Inferior parietal cortex (tissue), 1 donor: ENCODE measurements around the gene DDTL.
"Not testable (repeated sequence)": the region's sequence is repeated elsewhere in the genome, so short reads cannot be mapped to it uniquely, and the experiment has no call there.

Experiments used
- DNase-seq: peaks from one replicate; pipeline ENCODE4 v3.0.0-alpha.2; 2016; ENCODE audit errors: extremely low spot score

DDTL gene

DNA sequence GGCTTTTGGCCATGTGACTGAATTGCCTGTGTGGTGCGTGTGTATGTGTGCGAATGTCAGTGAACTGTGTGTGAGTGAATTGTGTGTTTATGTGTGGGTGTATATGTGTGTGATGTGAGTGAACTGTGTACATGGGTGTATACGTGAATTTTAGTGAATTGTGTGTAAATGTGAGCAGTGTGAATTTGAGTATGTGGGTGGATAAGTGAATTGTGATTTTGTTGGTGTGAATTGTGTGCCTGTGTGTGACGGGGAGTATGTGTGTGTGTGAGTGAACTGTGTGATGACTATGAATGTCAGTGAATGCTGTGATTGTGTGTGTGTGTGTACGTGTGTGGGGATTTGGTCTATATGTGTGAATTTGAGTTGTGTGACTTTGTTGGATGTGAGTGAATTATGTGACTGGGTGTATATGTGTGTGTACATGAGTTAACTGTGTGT, 3.5 kb downstream of the DDTL start:
- no peak for DNase-seq

DNA sequence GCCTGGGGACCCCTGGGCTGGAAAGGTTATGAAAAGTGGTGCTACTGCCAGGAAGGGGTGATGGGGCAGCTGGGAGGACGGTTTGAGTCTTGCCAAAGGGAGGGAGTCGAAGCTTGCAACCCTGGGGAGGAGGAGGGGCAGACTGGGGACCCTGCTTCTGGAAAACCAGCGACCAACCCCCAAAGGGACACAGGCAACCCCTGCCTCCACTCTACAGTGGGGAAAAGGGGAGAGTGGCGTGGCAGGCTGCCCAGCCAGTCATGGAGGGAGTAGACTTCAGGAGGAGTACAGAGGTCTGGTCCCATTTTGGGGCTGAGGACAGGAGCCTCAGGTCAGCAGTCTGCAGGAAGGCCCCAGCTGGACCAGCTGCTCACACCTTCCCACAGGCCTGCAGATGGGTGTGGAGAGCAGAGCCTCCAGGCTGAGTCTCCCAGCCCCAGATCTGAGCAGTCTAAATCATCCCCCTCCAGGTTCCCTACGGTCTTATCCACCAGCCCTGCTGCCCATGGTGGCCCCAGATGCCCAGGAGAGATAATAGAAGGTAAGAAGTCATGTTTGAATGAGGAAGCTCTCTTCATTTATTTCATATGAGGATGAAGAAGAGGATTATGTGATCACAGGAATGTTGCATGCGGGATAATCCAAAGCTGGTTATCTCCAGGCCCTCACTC, 4.3 kb downstream of the DDTL start:
- DNase-seq: no peak

DNA sequence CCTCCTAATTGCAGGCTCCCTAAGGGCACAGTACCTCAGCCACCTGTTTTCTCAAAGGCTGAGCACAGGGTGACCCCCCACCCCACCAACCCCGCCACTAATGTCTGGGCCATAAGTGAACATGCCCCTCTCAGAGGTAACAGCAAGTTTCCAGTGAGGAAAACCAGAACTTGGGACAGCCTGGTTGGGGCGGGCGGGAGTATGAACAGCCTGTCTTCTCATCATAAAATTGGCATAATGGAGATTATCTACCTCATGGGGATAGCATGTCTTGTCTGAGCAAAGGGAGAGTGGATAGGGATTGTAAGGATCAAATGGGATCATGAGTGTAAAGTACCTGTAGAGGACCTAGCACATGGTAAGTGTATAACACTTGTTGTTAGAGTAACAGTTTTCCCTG, 5.2 kb downstream of the DDTL start:
- not testable (repeated sequence) for DNase-seq

DNA sequence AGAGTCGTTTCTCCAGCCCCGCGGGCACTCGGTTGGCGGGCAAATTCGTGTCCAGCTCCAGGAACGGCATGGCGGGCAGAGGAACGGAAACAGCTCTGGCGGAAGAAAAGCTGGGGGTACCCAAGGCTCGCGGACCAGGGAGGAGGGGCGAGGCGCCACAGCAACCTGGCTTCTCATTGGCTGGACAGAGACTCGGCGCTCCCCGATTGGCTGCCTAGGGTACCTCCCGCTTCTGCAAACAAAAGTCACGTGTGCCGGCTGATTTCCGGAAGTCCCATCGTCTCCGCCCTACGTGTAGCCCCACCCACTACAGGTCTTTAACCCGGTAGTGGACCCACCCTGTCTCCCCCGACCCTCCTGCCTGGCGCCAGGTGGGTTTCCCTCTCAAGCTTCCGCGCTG, 7.7 kb downstream of the DDTL start, which contains the start of gene DDT:
TSS of gene DDT (minus strand) at position 97 of the 400 bp plus-strand sequence. CDS start at position 70, 27 bp downstream.
- not testable (repeated sequence) for DNase-seq

DNA sequence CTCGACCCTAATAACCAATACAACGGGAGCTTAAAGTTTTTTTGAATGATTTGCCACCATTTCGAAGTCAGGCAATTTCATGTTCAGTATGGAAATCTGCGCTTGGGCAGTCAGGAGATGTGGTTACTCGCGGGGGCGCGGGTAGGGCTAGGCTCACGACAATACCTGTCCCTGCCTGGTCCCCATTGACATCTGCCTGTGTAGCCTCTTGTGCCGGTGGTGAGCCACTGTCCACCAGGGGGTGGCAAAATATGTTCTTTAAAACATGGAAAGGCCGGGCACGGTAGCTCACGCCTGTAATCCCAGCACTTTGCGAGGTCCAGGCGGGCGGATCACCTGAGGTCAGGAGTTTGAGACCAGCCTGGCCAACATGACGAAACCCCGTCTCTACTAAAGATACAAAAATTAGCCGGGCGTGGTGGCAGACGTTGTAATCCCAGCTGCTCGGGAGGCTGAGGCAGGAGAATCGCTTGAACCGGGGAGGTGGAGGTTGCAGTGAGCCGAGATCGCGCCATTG, 8.2 kb downstream of the DDTL start:
- not testable (repeated sequence) for DNase-seq

DNA sequence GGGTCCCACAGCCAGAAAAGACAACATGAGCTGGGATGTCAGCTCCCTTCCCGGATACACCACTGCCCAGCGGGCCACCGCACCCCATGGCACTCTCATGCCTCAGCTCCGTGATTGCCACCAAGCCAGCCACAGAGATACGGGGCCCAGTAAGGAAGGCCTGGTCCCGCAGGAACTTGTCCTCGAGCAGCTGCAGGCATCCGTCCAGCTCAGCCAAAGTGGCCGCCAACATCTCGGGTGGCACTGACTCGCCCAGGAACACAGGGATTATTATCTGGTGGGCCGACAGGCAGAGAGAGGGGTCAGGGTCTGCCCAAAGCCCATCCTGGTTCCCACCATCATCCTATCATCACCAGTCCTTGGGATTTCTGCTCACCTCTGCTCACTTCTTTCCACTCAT, 10.6 kb downstream of the DDTL start:
- DNase-seq: not testable (repeated sequence)

DNA sequence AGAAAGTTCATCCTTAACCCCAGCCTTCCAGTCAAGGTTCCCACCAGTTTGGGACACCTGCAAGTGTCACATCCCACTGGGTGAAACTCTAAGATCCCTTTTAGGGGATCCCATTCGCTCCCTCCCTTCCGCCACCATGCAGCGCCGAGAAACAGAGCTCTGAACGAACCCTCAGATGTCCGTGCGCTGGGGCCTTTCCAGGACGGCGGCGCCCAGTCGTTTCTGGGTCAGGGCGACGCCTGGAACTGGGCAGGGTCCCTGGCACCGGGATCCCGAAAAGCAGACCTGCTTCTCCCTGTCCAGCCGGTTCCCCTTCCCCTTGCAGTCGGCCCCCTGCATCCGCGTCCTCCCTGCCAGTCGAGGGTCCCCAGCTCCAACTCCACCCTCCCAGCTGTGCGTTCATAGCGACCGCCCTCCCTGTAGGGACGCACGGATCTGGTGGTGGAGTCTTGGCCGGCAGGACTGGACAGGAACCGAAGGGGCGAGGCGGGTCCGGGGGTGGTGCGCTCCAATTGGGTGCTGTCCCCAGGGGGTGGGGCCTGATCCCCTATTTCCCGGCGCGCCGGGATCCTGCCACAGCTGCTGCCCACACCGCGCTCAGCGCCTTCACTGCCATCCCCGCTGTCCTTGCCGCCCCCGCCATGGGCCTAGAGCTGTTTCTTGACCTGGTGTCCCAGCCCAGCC, 13.0 kb downstream of the DDTL start, which contains the start of gene GSTT2:
TSS of gene GSTT2 (plus strand) at position 578 of the 684 bp plus-strand sequence.
- not testable (repeated sequence) for DNase-seq

DNA sequence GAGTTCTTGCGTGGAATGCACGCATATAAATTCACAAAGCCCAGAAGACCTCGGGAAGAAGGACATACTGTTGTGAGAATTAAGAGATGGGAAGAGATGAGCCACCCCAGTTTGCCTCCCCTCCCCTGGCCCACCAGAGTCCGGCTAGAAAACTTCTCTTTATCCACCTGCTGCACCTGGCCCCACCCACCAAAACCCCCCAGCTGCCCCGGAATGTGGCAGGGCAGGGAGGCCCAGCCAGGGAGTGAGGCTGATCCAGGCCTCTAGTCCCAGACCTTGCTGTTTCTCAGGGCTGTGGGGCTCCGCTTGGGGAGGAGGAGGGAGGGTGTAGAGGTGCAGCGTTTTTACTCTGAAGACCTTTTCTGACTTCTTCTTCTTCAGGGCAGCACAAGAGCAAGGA, 13.9 kb downstream of the DDTL start:
- not testable (repeated sequence) for DNase-seq

DNA sequence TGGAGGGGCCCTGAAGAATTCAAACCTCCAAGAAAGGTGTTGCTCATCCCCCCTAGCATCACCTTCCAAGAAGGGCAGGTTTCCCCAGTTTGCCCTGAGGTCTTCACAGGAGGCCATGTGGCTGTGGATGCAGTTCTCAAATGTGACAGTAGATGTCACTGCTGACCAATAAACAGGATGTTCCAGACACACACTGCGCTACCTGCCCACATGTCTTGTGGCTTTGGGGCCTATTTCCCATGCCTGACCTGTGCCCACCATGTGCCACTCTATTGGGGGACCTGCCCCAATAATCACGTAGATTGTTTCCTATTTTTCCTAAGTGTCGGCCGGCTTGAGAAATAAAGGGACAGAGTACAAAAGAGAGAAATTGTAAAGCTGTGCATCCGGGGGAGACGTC, 17.7 kb downstream of the DDTL start:
- no peak for DNase-seq

DNA sequence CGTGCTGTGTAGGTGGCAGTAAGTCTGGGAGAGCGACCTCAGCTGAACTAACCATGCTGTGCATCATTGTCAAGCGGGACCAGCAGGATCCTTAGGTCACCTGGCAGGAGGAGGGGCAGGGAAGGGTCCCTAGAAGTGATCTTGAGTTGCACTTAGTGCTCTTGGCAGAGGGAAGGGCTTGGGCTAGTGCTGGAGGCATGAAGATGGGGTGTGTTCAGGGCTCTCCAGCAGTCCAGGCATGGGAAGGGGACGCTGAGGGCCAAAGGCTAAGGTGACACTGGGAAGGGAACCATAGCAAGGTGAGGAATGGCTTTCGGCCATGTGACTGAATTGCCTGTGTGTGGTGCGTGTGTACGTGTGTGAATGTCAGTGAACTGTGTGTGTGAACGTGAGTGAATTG, 19.4 kb downstream of the DDTL start:
- DNase-seq: not testable (repeated sequence)

DNA sequence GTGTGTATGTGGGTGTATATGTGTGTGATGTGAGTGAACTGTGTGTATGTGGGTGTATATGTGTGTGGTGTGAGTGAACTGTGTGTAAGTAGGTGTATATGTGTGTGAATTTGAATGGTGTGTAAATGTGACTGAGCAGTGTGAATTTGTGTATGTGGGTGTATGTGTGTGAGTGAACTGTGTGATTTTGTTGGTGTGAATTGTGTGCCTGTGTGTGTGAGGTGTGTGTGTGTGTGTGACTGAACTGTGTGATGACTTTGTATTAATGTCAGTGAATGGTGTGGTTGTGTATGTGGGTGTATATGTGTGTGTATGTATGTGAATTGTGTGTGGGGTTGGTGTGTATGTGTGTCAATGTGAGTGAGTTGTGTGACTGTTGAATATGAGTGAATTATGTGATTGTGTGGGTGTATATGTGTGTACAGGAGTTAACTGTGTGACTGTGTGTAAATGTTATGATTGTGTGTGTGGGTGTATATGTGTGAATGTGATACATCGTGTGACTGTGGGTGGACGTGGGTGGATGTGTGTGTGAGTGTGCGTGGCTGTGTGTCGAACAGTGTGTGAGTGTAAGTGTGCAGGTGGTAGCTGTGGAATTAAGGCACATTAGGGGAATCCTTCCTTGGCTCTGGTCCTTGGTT, 20.0 kb downstream of the DDTL start:
- not testable (repeated sequence) for DNase-seq

DNA sequence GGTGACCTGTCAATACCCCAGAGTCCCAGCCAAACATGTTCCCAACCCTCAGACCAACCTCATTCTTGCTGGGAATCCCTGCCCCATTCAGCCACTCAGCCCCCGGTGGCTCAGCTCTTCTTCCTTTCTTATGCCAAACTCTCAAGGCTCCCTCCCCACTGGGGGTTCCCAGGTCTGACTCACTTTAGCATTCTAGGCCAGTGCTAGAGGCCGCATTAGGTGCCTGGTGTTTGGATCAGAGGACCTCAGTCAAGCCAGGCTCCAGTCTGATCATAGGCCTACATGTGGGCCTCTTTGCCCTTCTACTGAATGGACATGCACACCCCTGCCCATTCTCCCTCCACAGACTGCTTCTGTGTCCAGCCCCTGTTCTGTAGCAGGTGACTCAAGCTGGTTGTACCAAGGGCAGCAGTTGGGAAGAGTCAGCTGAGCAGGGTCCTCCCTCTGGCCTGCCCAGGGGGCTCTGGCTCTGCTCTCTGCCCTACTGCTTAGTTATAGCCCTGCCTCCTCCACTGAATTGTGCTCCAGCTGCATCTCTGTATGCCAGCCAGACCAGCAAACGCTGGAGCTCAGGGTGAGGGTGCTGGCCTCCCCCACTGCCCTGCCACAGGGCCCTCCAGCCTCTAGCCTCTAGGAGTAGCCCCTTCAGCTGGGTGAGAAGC, 23.0 kb downstream of the DDTL start:
- DNase-seq: not testable (repeated sequence)

DNA sequence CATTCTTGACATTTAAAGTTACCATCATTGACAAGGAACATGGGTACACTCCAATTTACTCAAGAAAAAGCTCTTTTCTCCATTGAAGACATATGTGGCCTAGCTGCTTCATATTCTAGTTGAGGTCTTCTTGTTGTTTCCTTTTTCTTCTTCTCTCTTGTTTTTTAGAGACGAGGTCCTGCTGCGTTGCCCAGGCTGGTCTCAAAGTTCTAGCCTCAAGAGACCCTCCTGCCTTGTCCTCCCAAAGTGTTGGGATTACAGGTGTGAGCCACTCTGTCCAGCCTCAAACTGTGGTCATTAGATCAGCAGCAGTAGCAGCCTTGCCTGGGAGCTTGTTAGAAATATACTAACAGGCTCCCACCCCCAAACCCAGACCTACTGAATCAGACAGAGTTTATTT, 26.4 kb downstream of the DDTL start:
- DNase-seq: not testable (repeated sequence)

DNA sequence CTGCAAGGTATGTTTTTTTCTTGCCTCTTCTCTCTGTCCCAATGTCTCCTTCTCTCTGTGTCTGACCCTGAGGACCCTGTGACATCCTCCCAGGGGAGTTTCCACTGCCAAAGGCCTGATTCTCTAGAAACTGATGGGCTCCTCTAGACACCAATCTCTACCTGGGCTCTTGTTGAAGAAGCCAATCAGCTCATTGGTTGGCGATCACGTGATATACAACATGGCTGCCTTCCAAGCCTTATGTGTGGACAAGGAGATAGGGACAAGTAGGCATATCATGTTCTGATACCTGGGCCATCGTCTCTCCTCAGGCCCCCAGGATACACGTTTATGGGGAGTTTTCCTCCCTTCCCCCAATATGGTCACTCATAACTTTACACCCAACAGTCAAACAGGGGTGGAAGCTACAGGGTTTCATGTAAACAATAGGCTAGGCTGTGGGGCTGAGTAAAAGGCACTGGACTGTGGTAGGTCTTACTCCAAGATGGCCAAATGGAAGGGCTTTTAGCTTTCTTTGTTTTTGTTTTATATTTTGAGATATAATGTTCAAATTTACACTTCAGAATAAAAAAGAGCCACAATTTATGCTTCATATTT, 27.0 kb downstream of the DDTL start:
- DNase-seq: not testable (repeated sequence)

DNA sequence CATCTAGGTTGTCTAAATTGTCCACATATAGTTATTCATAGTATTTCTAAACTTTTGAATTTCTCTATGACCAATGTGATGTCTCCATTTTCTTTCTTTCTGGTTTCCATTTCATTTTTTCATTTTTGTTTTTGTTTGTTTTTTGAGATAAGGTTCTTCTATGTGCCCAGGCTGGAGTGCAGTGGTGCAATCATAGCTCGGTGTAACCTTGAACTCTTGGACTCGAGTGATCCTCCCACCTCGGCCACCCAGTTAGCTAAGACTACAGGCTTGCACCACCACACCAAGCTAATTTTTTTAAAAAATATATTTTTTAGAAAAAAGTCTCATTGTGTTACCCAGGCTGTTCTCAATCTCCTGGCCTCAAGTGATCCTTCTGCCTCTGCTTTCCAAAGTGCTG, 30.4 kb downstream of the DDTL start:
- DNase-seq: no peak

DNA sequence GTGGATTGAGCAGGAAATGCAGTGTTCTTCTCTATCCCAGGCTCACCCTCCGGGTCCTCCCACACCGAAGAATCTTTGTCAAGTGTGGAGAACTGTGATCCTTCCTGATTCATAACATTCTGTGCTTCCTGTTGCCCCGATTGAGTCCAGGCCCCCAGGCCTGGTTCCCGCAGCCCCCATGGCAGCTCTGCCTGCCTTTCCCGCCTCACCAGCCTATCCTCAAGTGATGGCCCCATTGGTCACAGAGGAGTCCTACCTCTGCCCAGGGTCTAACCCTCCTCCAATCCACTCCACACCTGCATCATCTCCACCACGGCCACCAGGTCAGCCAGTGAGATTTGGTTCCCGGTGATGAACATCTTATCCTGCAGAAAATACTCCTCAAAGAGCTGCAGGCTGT, 33.1 kb downstream of the DDTL start:
- not testable (repeated sequence) for DNase-seq

DNA sequence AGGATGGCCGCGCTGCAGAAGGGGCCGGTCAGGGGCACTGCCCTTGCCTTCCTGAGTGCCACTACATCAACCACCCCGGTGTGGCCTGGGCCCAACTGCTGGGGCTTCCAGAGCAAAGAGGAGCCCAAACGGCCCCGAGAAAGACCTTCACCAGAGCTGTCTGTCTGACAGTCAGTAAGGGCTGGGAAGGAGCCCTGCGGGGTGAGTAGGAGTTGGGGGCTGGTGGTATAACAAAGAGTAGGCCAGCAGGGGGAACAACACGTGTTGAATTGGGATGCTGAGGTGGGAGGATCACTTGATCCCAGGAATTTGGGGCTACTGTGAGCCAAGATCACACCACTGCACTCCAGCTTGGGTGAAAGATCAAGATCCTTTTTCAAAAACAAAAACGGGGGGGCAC, 34.6 kb downstream of the DDTL start:
- no peak for DNase-seq

DNA sequence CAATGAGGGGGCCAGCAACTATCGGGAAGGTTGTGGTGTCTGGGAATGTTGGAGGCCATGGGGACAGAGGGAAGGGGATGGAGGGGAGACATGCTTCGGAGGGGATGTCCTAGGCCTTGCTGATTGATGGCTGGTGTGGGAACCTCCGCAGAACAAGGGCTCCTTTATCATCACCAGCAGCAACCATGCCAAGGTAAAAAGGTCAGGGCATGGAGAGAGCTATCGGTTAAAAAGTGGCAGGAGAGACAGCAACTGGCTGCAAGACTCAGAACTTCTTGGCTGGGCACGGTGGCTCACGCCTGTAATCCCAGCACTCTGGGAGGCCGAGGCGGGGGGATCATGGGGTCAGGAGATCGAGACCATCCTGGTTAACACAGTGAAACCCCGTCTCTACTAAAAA, 35.6 kb downstream of the DDTL start:
- no peak for DNase-seq

DNA sequence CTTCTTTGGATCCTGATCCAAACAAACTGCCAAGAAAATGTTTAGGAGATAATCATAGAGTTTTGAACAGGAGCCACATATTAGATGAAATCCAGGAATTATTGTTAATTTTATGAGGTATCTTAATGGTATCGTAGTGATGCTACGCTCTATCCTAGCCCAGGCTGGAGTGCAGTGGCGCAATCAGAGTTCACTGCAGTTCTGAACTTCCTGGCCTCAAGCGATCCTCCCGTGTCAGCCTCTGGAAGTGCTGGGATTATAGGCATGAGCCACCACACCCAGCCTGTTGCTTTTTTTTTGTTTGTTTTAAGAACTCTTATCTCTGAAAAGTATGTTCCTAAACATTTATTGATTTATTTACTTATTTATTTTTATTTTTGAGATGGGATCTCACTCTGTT, 36.2 kb downstream of the DDTL start:
- DNase-seq: no peak

DNA sequence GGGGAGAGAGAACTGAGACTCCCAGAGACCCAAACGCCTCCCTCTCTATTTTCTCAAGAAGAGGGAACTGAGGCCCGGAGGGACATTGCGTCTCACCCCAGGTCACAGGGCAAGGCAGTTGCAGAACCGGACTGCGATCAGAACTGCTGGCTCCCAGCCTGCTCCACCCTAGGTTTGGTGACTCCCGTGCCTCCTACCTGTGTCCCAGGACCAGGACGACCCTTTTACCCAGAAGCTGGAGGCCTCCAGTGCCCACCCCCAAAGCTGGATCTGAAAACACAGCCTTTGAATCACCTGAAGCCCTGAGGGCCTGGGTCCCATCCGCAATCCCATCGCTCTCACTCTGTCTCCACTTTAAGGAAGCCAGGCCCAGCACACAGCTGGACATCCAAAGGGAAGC, 37.2 kb downstream of the DDTL start:
- no peak for DNase-seq

DNA sequence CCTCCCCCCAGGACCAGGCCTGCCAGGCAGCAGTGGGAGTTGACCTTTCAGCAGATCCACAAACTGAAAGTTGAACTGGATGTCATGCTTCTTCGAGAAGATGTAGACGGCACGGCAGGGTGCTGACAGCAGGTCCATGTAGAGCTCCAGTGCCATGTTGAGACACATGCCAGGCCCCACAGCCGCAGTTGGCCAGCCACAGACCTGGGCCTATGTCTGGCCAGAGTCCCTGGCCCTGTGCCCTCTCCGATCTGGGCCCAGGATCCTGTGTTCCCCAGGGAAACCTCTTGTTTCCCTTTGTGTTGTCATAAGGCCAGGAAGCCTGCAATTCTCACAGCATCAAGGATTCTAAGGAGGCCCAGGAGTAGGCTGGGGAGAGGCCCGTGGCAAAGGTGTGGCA, 38.5 kb downstream of the DDTL start, which contains the start of gene GSTT4:
TSS of gene GSTT4 (minus strand) at position 253 of the 400 bp plus-strand sequence. CDS start at position 156, 97 bp downstream.
- DNase-seq: no peak
